Lower lobe of right lung (tissue), 2 donors: ENCODE data around the gene OR4K13. TPM values are rescaled to one million over a fixed set of nuclear protein-coding genes. Genes with fewer than 3 reads are reported as not detected.

Experiments
- ATAC-seq, 2 donors: fragments of 200-7000 bp; cut with Tn5 transposase; one replicate each; pipeline ENCODE4 v1.9.1; 2020 to 2022; ENCODE audit warnings: mild to moderate bottlenecking in 2 of 2, moderate library complexity in 2 of 2
- DNase-seq: peaks from one replicate; pipeline ENCODE4 v3.0.0-alpha.2; 2020
- H3K27ac ChIP-seq: fragments of 200-600 bp; one replicate; pipeline ENCODE4 v1.8.0; 2022
- H3K27me3 ChIP-seq: fragments of 200-600 bp; one replicate; pipeline ENCODE4 v1.8.0; 2022; ENCODE audit warnings: low read depth
- H3K36me3 ChIP-seq: fragments of 200-600 bp; one replicate; pipeline ENCODE4 v1.8.0; 2022; ENCODE audit warnings: mild to moderate bottlenecking
- H3K4me1 ChIP-seq: fragments of 200-600 bp; one replicate; pipeline ENCODE4 v1.8.0; 2022
- H3K4me3 ChIP-seq: fragments of 200-600 bp; one replicate; pipeline ENCODE4 v1.8.0; 2022; ENCODE audit warnings: mild to moderate bottlenecking
- H3K9me3 ChIP-seq: fragments of 200-600 bp; one replicate; pipeline ENCODE4 v1.8.0; 2022
- intact Hi-C: fragments of 100-400 bp; cut with DNase I; formaldehyde crosslinking; loops from one replicate; pipeline ENCODE4 v1.11.0; 2022
- long read RNA-seq: library from polyadenylated mRNA; unstranded; transcript quantifications from one replicate; pipeline ENCODE4 v2.0.0, GENCODE V29; 2021
- total RNA-seq: library from RNA; stranded (reverse); fragmentation: NEBNext Ultra II Directional; extraction: Animal tissue kit (Norgen Biotek cat#: 25700); gene quantifications from one replicate; pipeline ENCODE4 v1.2.1, GENCODE V29; 2021
- TF ChIP-seq, protein P1 (sequence below): fragments of 200-600 bp; IDR thresholded peaks from one replicate; pipeline ENCODE4 v1.8.0; 2022; ENCODE audit warnings: antibody characterized with exemption, mild to moderate bottlenecking
- donor health status: DM: no; HTN: yes; CAD: no; lungs with severe emphysema.

OR4K13 gene, protein sequence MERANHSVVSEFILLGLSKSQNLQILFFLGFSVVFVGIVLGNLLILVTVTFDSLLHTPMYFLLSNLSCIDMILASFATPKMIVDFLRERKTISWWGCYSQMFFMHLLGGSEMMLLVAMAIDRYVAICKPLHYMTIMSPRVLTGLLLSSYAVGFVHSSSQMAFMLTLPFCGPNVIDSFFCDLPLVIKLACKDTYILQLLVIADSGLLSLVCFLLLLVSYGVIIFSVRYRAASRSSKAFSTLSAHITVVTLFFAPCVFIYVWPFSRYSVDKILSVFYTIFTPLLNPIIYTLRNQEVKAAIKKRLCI
- total RNA-seq, result not detected
- long read RNA-seq, result 0 reads

DNA sequence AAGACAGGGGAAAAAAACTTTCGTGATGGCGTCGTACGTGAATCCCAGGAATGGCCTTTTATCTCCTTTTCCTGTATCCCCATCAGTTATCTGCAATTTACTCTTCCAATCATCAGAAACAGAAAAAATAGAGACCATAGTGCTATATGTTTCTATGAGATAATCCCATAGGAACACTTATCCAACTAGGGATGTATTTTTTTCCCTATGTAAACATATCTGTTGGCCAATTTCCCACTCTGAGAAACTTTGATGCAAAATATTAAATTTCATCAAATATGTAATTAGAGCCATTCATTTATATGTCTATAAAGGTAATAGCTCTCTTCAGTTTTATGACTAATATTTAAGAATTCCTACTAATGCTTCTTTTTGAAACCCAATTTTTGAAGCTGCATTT is at the start of gene OR4K13:
OR4K13 (minus strand) TSS at position 101 of the 400 bp plus-strand sequence. CDS start 1,280 bp downstream, outside the sequence.
- ATAC-seq (no peak), DNase-seq (no peak)
- no peaks in the 10 kb centered on the region for H3K36me3 ChIP-seq
- TF ChIP-seq, protein P1, sequence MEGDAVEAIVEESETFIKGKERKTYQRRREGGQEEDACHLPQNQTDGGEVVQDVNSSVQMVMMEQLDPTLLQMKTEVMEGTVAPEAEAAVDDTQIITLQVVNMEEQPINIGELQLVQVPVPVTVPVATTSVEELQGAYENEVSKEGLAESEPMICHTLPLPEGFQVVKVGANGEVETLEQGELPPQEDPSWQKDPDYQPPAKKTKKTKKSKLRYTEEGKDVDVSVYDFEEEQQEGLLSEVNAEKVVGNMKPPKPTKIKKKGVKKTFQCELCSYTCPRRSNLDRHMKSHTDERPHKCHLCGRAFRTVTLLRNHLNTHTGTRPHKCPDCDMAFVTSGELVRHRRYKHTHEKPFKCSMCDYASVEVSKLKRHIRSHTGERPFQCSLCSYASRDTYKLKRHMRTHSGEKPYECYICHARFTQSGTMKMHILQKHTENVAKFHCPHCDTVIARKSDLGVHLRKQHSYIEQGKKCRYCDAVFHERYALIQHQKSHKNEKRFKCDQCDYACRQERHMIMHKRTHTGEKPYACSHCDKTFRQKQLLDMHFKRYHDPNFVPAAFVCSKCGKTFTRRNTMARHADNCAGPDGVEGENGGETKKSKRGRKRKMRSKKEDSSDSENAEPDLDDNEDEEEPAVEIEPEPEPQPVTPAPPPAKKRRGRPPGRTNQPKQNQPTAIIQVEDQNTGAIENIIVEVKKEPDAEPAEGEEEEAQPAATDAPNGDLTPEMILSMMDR, result no peak
- intact Hi-C loops, result no loop called here
- H3K4me3 ChIP-seq, result no peak within 1 kb of the TSS
- H3K27me3 ChIP-seq, result no peaks in the 10 kb centered on the region
- no peak within 1 kb of the TSS for H3K27ac ChIP-seq
- H3K9me3 ChIP-seq, result no peaks in the 10 kb centered on the region
- no peaks in the 10 kb centered on the region for H3K4me1 ChIP-seq

GRCh38 chr14:20059745-20060144 is 23.9 kb upstream of the OR4K13 start, which contains the start of gene OR4L1:
Gene OR4L1, plus strand, starts transcription at chr14:20060045. Its CDS starts 0 bp downstream, at chr14:20060045.
- no peaks in the 10 kb centered on the region for H3K4me1 ChIP-seq
- no peak for ATAC-seq
- no peak within 1 kb of the TSS for H3K27ac ChIP-seq
- intact Hi-C loops, result no loop called here
- no peak within 1 kb of the TSS for H3K4me3 ChIP-seq
- H3K9me3 ChIP-seq, result no peaks in the 10 kb centered on the region
- H3K36me3 ChIP-seq, result no peaks in the 10 kb centered on the region
- no peaks in the 10 kb centered on the region for H3K27me3 ChIP-seq
- TF ChIP-seq, protein P1, result no peak
- DNase-seq, result no peak

DNA sequence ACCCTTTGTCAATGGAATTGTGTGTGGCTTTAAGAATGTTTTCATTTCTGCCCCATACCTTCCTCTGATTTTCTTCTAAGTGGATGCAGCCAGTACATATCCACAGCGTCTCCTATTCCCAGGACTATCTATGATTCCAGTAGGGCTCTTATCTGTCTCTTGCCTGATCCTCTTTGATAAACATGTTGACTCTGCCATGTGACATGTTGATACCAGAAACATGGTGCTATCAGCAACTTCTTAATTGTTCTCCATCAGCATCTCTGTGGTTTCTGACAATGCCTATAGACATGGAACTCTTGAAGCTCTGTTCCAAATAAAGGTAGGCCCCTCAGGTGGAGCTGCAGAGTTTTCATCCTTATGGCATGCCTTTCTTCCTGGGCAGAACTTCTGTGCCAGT is 12.4 kb upstream of the OR4K13 start:
- DNase-seq (no peak), ATAC-seq (no peak)
- intact Hi-C loops, result no loop called here
- H3K9me3 ChIP-seq, result no peaks in the 10 kb centered on the region
- no peaks in the 10 kb centered on the region for H3K4me1 ChIP-seq
- H3K36me3 ChIP-seq, result no peaks in the 10 kb centered on the region
- H3K27me3 ChIP-seq, result no peaks in the 10 kb centered on the region
- H3K4me3 ChIP-seq, result no peak overlapping the region
- TF ChIP-seq, protein P1, result no peak
- no peak overlapping the region for H3K27ac ChIP-seq

GRCh38 chr14:20044243-20044642 is 8.4 kb upstream of the OR4K13 start:
- intact Hi-C loops, result no loop called here
- no peak overlapping the region for H3K4me3 ChIP-seq
- H3K9me3 ChIP-seq, result no peaks in the 10 kb centered on the region
- TF ChIP-seq, protein P1, result no peak
- H3K27me3 ChIP-seq, result no peaks in the 10 kb centered on the region
- H3K4me1 ChIP-seq, result no peaks in the 10 kb centered on the region
- H3K36me3 ChIP-seq, result no peaks in the 10 kb centered on the region
- ATAC-seq, result no peak
- no peak overlapping the region for H3K27ac ChIP-seq
- DNase-seq, result no peak

DNA sequence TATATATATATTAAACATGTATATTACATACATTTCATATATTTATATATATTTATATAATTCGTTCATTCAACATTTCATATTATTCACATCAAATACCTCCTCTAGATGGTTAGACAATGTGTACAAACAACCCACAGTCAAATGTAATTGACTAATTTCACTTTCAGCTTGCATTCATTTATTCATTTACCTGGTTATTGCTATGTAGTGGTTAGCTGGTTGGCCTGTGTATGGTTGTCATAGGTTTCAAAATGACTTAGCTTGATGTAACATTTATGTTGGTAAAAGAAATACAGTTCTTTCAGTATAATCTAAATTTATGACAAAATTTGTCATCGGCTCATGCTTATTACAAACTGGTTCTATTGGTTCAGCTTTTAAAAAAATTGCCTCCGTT is 389 bp downstream of the OR4K13 start:
- DNase-seq (no peak), ATAC-seq (no peak)
- Histone ChIP-seq H3K27me3 (no peaks in the 10 kb centered on the region), H3K27ac (no peak overlapping the region), H3K36me3 (no peaks in the 10 kb centered on the region), H3K4me3 (no peak overlapping the region), H3K9me3 (no peaks in the 10 kb centered on the region), H3K4me1 (no peaks in the 10 kb centered on the region)
- TF ChIP-seq, protein P1, result no peak
- intact Hi-C loops, result no loop called here
